GM18505 (cell line): Measurements from ENCODE around the gene CCDC32.
A peak's percentile ranks its signal among the peaks of the same experiment; 100 is the strongest.

ENCODE experiments used
- ATAC-seq: cut with Tn5 transposase; IDR thresholded peaks from one replicate; pipeline ENCODE4 v1.9.1; 2021; ENCODE audit not compliant: unreplicated experiment
- POLR2A ChIP-seq: IDR thresholded peaks from 4 replicates; pipeline ENCODE4 v1.6.1; 2011; ENCODE audit warnings: borderline replicate concordance; ENCODE audit not compliant: insufficient read depth, insufficient read length; ENCODE audit errors: extremely low read depth

Gene CCDC32, protein sequence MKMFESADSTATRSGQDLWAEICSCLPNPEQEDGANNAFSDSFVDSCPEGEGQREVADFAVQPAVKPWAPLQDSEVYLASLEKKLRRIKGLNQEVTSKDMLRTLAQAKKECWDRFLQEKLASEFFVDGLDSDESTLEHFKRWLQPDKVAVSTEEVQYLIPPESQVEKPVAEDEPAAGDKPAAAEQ

DNA sequence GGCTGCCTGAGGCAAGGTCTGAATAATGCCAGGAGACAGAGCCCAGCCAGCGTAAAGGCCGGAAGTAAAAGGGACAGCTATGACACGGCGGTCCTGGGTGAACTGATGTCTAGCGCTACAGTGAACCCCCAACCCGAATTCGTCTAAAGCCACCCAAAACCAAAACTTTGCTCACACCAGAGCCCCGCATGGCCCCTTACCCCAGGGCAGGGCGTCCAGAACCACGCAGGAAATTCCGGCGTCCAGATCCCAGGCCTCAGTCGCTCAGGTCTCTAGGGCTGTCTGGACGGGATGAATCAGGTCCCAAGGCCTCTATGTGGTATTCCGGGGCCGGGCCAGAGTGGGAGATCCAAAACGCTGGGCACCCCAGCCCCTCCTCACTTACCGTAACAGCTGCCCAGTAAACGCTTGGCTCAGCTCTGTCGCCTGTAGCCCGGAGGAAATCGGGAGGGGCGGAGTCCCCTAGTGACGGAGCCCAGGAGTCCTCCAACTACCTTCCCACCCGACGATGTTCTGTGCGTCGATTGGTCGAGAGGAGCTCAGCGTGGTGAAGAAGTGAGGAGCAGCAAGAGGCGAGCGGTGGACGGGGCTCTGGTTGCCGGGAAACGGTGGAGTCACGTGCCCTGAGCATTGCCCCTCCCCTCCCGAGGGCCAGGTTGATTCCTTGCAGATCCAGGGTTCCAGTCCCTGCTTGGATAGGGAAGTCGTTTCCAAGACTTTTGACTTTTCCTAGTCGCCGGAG, at the start of gene CCDC32:
Gene CCDC32 (minus strand): TSS at position 452 of the 742 bp plus-strand sequence. CDS start 2,027 bp downstream, outside the sequence.
- peak; percentile 92 for ATAC-seq
- TF ChIP-seq POLR2A: peak; percentile 95

DNA sequence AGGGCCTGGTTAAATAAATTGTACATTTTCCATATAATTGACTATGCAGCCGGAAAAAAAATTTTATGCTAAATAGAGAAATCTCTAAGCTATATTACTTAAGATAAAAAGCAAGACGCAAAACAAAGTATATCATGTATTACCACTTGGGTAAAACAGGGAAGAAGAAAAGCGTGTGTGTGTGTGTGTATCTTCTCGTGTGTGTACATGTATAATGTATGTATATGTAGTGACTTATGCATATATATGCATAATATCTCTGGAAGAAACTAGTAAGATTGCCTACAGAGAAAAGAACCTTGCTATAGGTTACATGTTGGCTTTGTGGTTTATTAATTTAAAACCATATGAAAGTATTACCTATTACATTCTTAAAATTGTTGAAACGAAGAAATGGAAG, 48.2 kb upstream of the CCDC32 start:
- ATAC-seq: no peak
- no peak for TF ChIP-seq POLR2A

DNA sequence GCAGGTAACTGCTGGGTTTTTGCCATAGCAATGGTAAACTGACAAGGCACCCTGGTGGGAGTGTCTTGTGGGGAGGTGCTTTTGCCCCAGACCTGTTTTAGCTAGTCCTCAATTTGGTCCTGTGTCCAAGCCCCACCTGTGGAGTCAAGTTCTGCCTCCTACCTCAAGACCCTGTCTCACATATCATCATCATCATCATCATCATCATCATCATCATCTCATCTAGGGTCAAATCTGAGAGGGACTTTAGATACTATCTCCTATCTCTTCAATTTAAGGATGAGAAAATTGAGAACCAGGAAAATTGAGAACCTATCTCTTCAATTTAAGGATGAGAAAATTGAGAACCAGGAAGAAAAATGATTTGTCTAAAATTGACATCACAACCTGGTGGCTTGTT, 39.1 kb upstream of the CCDC32 start:
- no peak for ATAC-seq
- no peak for TF ChIP-seq POLR2A

DNA sequence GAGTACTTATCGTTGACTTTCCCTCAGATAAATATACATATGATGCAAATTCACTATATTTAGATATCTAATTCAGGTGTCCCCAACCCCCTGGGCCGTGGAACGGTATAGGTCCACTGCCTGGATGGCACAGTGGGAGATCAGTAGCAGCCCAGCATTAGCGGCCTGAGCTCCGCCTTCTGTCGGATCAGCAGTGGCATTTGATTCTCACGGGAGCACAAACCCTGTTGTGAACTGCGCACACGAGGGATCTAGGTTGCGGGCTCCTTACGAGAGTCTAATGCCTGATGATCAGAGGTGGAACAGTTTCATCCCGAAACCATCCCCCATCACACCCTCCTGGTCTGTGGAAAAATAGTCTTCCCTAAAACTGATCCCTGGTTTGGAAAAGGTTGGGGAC, 36.1 kb upstream of the CCDC32 start:
- ATAC-seq: no peak
- TF ChIP-seq POLR2A: no peak

DNA sequence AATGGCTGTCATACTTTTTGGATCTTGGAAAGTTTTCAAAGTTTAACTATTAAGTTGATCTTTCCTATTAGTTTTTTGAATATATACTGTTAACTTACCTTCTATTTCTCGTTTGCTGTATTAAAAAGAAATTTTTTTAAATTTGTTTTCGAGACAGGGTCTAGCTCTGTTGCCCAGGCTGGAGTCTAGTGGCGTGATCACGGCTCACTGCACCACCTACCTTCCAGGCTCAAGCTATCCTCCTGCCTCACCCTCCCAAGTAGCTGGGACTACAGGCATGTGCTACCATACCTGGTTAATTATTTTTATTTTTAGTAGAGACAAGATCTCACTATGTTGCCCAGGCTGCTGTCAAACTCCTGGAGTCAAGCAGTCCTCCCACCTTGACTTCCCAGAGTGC, 33.8 kb upstream of the CCDC32 start:
- ATAC-seq: no peak
- TF ChIP-seq POLR2A: no peak

DNA sequence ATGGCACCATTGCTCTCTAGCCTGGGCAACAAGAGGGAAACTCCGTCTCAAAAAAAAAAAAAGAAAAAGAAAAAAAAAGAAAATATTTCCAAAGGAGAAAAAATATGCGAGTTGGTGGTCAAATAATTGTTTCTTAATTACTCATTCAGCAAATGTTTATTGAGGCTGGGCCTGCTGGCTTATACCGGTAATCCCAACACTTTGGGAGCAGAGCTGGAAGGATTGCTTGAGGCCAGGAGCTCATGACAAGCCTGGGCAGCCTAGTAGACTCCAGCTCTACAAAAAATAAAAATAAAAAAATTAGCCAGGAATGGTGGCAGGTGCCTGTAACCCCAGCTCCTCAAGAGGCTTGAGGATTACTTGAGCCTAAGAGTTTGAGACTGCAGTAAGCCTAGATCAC, 33.3 kb upstream of the CCDC32 start:
- ATAC-seq: no peak
- TF ChIP-seq POLR2A: no peak

DNA sequence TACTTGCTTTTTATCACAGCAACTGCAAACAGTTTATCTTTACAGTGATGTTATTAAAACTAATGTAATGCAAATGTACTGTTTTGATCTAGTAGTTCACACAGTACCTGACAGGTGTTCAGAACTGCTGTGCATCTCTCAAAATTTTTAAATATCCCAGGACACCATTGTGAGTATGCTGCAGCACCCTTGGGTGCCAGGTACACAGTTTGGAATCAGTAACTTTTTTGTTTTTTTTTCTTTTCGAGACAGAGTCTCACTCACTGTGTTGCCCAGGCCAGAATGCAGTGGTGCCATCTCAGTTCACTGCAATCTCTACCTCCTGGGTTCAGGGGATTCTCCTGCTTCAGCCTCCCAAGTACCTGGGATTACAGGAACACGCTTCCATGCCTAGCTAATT, 32.2 kb upstream of the CCDC32 start:
- no peak for ATAC-seq
- TF ChIP-seq POLR2A: no peak

DNA sequence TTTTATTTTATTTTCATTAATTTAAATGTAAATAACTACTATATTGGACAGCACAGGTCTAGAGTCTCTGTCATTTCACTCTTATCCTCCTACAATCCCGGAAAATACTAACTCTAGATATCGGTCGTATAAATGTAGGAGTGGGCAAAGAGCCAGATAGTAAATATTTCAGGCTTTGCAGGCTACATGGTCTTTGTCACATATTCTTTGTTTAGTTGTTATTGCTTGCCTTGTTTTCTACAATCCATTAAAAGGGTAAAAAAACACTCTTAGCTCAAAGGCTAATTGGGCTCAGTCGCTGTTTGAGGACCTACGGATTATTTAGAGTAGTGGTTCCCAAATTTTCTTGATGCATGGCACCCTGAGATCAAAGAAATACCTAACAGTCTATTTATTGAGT, 30.9 kb upstream of the CCDC32 start:
- TF ChIP-seq POLR2A: no peak
- no peak for ATAC-seq

DNA sequence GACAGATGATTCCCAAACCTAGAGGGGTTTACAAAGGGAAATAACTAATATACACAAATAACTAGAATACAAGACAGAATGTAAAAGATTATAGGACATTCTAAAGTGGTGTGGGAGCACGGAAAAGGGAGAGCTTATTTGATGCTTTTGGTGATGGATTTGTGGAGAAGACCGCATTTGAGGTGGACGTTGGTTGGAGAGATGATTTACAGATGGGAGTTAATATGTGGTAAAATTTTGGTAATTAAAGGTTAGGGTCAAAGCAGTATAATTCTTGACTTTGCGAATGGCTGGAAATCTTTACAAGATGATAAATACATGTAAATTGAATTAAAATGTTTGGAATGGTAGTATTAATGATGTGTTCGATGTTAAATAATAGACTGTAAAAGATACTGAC, 30.4 kb upstream of the CCDC32 start:
- TF ChIP-seq POLR2A: no peak
- ATAC-seq: no peak

DNA sequence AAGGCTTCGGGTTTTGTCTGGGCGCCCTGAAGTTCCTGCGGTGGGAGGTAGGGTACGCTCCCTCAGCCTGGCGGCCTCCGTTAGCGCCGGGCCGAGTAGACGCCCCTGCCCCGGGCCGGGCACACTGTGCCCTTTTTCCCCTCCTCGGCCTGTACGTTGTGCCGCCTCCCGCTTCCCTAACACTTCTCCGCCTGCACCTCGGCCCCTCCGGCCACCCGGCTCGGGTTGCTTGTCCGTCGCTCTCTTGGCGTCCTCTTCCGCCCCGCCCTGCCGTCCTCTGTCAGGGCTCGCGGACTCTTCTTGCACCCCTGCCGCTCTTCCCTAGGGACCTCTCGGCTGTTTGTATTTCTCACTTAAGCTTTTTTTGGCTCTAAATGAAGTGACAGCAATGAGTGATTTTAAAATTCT, 29.6 kb upstream of the CCDC32 start:
- ATAC-seq: peak; percentile 33

DNA sequence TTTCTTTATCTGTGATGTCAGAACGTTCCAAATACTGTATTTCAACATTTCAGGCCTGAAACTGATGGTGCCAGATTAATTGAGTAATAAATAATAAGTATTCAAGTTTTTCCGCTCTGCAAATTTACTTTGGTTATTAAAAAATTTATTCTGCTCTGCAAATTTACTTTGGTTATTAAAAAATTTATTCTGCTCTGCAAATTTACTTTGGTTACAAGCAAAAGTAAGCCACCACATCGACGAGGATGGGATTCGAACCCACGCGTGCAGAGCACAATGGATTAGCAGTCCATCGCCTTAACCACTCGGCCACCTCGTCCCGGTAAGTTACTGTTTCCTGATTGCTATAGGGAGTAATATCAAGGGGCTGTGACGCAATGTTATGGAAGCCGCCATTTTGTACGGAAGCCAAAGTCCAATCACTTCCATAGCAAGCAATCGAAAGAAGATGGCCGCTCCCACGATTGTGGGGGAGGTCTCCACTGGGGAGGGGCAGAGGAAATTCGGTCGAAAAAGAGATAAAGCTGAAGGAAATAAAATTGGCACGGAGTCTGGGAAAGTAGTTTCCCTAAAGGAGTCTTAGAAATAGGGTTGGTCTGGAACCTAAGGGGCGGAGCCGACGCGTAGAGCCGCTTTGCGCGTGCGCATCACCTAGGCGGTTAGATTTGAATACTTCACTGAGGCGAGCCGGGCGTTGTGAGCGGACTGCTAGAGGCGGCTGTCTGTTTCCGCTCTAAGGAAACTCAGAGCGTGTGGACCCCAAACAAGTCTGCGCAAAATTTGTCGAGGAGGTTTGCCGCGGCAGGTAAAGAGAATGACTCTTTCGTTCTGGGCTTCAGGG, 29.0 kb upstream of the CCDC32 start, which contains the start of gene KNL1:
Gene KNL1 (plus strand): TSS at position 662 of the 841 bp plus-strand sequence. CDS start 8,683 bp downstream, outside the sequence.
- peak; percentile 79 for TF ChIP-seq POLR2A
- peak; percentile 74 for ATAC-seq

More for the DNA sequence above, 29.6 kb upstream of the CCDC32 start:
- no peak for TF ChIP-seq POLR2A

DNA sequence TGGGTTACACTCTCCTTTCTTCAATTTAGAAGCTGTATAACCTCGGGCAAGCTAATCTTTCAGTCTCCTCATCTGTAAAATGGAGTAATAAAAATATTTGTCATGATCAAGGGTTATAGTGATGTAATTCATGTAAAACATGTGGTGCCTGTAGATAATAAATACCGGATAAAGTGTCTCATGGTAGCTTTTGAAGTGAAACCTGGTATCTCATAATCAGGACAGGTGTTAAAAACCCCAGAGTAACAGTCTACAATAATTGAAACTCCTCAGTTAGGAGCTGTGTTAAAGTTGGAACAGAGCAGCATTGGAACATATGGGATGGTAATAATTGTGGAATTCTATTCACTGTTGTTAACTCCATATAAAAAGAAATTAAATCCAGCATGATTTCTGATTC, 28.3 kb upstream of the CCDC32 start:
- ATAC-seq: no peak

DNA sequence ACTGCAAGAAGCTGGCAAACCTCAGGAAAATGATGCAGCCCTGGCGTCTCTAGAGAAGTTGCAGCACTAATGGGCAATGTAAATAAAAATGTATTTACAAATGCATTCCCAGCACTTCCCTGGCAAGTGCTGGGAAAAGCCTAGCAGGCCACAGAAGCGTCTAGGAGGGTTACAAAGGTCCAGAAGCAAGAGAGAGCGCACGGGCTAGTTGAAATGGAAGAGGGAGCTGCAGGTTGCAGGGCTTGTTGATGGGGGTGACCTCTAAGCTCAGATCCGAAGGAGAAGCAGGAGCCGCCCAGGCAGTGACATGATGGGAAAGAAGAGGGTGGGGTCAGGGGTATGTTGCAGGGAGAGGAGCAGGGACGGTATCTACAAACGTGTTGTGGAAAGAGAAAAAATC, 26.5 kb upstream of the CCDC32 start:
- no peak for TF ChIP-seq POLR2A
- no peak for ATAC-seq

More for the DNA sequence above, 28.3 kb upstream of the CCDC32 start:
- no peak for TF ChIP-seq POLR2A
